ENCODE results near the gene EIF1AD. TPM values are rescaled to one million over a fixed set of nuclear protein-coding genes. Genes with fewer than 3 reads are reported as not detected.

EIF1AD gene
- total and polyA plus RNA-seq, 9 of the 15 experiments (the other 6 are each of a cell fraction or from before 2014, with no cell fraction given): 50.1 to 98.8 (median 58.7) TPM

GRCh38 chr11:66007201-66007634, 5.3 kb upstream of the EIF1AD start:
- peak; percentile 58 for ATAC-seq
- POLR2A ChIA-PET: interaction anchor here (0.6 to 3.3 kb wide), 8 partner anchors 8 to 149 kb away, joined by 3 to 13 read pairs (median 4); partner anchors contain the start of genes CATSPER1 and CFL1
- BruUV-seq (replicated peaks): no TSS peak
- peak; percentile 60 for FAIRE-seq
- H2AFZ ChIP-seq (ENCODE audit: low read depth, low read length): no peak overlapping the region
- no peaks in the 10 kb centered on the region for H3K9me3 ChIP-seq (replicated peaks; ENCODE audit: control insufficient read depth, insufficient read depth, low read depth, low read length)
- peaks cover 17% of the 10 kb centered on the region for H3K79me2 ChIP-seq (ENCODE audit: control insufficient read depth, insufficient read depth, low read length)
- no peak overlapping the region for H3K4me3 ChIP-seq
- H3K4me1 ChIP-seq (replicated peaks in 1 of 2; ENCODE audit: control insufficient read depth in 2 of 2, insufficient read depth in 2 of 2, low read length in 2 of 2): peaks cover 23 to 36% of the 10 kb centered on the region in 2 experiments; a peak in 4 of 5 replicates
- no peaks in the 10 kb centered on the region for H4K20me1 ChIP-seq (replicated peaks; ENCODE audit: control insufficient read depth, insufficient read depth, low read length)
- WGBS (ENCODE audit: insufficient coverage, low coverage, missing lambda C conversion rate): 16% methylated on average over 5 of the region's 5 CpGs
- intact Hi-C loops (cut with micrococcal nuclease): no loop called here
- in situ Hi-C loops (cut with MboI): no loop called here
- H3K27ac ChIP-seq (ENCODE audit: extremely low read depth, low read depth, low read length): no peak overlapping the region
- peaks cover 24% of the 10 kb centered on the region; the same call in 2 of the 3 replicates for H3K36me3 ChIP-seq (ENCODE audit: control insufficient read depth, insufficient read depth, low read length)
- no peak overlapping the region for H3K4me2 ChIP-seq (ENCODE audit: insufficient read depth, low read length)
- CTCF ChIA-PET (ENCODE audit: low intra/inter-chr PET ratio): no interaction called here
- H3K9me1 ChIP-seq (ENCODE audit: control insufficient read depth, insufficient read depth, low read length): no peaks in the 10 kb centered on the region
- no peaks in the 10 kb centered on the region for H3K27me3 ChIP-seq (ENCODE audit: control insufficient read depth in 2 of 2, insufficient read depth in 2 of 2, low read length in 2 of 2)
- H3K9ac ChIP-seq (ENCODE audit: insufficient read depth in 1 of 2, low read depth in 2 of 2, low read length in 2 of 2): peak overlapping the region in 1 of 2 experiments; percentile 75; a peak in 1 of 4 replicates
- DNase-seq (ENCODE audit: extremely low read depth in 1 of 4, low spot score in 3 of 4): peak in 2 of 4 experiments; percentile 53 to 64
- TF ChIP-seq ZNF766 (CRISPR knock-in tag; conservative IDR thresholded peaks at IDR 0.05): no peak
- no peak for TF ChIP-seq EHMT2 (IDR thresholded peaks at IDR 0.05)
- no peak for TF ChIP-seq RNF2 (IDR thresholded peaks at IDR 0.05)
- TF ChIP-seq RBFOX2 (IDR thresholded peaks at IDR 0.05; ENCODE audit: low read depth, low read length): no peak
- TF ChIP-seq IFI16 (CRISPR knock-in tag; IDR thresholded peaks at IDR 0.05): no peak
- TF ChIP-seq ZBTB5 (IDR thresholded peaks at IDR 0.05): no peak
- 0 out of 2 replicates have a peak, but pooled peaks have one; percentile 43 for TF ChIP-seq LCOR (CRISPR knock-in tag; IDR thresholded peaks at IDR 0.05)
- peak; percentile 17 for TF ChIP-seq DACH1 (IDR thresholded peaks at IDR 0.05; ENCODE audit: partially characterized antibody)
- TF ChIP-seq CBFA2T3 (IDR thresholded peaks at IDR 0.05): 0 out of 2 replicates have a peak, but pooled peaks have one; percentile 18
- TF ChIP-seq CEBPG (CRISPR knock-in tag; IDR thresholded peaks at IDR 0.05): peak; percentile 66
- peak in 1 of 2 experiments; percentile 66; a peak in 2 of 4 replicates for TF ChIP-seq CEBPG (tag; conservative IDR thresholded peaks at IDR 0.05 in 1 of 2, IDR thresholded peaks at IDR 0.05 in 1 of 2)
- no peak for TF ChIP-seq ZNF253 (CRISPR knock-in tag; conservative IDR thresholded peaks at IDR 0.05)
- TF ChIP-seq ZNF778 (CRISPR knock-in tag; IDR thresholded peaks at IDR 0.05): no peak
- TF ChIP-seq SRSF3 (IDR thresholded peaks at IDR 0.05; ENCODE audit: insufficient read depth, low read length): no peak
- 0 out of 2 replicates have a peak, but pooled peaks have one; percentile 17 for TF ChIP-seq PHF21A (IDR thresholded peaks at IDR 0.05; ENCODE audit: borderline replicate concordance, low read depth)
- peak; percentile 82 for TF ChIP-seq TFAP4 (CRISPR knock-in tag; IDR thresholded peaks at IDR 0.05; ENCODE audit: borderline replicate concordance)
- no peak for TF ChIP-seq NFIC (IDR thresholded peaks at IDR 0.05)
- peak; percentile 73 for TF ChIP-seq CEBPB (tag; IDR thresholded peaks at IDR 0.05)
- TF ChIP-seq ZFP30 (CRISPR knock-in tag; IDR thresholded peaks at IDR 0.05; ENCODE audit: borderline replicate concordance): no peak
- no peak for TF ChIP-seq SRSF1 (IDR thresholded peaks at IDR 0.05; ENCODE audit: low read depth, low read length)
- no peak for TF ChIP-seq E2F6 (IDR thresholded peaks at IDR 0.05; ENCODE audit: borderline replicate concordance in 1 of 2, extremely low read depth in 1 of 2, insufficient read depth in 1 of 2, insufficient read length in 1 of 2, low read depth in 1 of 2, low read length in 1 of 2, poor library complexity in 1 of 2, severe bottlenecking in 1 of 2)

Measured in K562 (cell line).